ENCODE data around the gene DPP6.

Gene DPP6

GRCh38 chr7:154770962-154771361 lies 718.8 kb downstream of the DPP6 start:
- no peaks in the 10 kb centered on the region for H3K4me1 ChIP-seq (ENCODE audit: insufficient read depth, poor library complexity, severe bottlenecking)
- no peak overlapping the region for H3K27ac ChIP-seq (ENCODE audit: poor library complexity, severe bottlenecking)
- no peaks in the 10 kb centered on the region for H3K36me3 ChIP-seq (ENCODE audit: low read depth)
- no peak overlapping the region for H3K4me3 ChIP-seq (ENCODE audit: severe bottlenecking)
- H3K9me3 ChIP-seq (ENCODE audit: severe bottlenecking) = peaks cover 4% of the 10 kb centered on the region
- ATAC-seq (ENCODE audit: low read depth) (no peak), DNase-seq (ENCODE audit: low spot score) (no peak)
- H3K27me3 ChIP-seq (ENCODE audit: insufficient read depth, poor library complexity, severe bottlenecking) = no peaks in the 10 kb centered on the region
- TF ChIP-seq CTCF (IDR thresholded peaks at IDR 0.05; ENCODE audit: poor library complexity, severe bottlenecking) = no peak

- Histone ChIP-seq H3K27me3 (ENCODE audit: insufficient read depth, poor library complexity, severe bottlenecking) (no peaks in the 10 kb centered on the region), H3K9me3 (ENCODE audit: severe bottlenecking) (peaks cover 4% of the 10 kb centered on the region)
- ATAC-seq (ENCODE audit: low read depth) = no peak
Measured at GRCh38 chr7:154774303-154774969, 722.2 kb downstream of the DPP6 start.

GRCh38 chr7:154775681-154776080 lies 723.5 kb downstream of the DPP6 start:
- peaks cover 2% of the 10 kb centered on the region for H3K9me3 ChIP-seq (ENCODE audit: severe bottlenecking)
- ATAC-seq (ENCODE audit: low read depth) = no peak
- no peak overlapping the region for H3K4me3 ChIP-seq (ENCODE audit: severe bottlenecking)
- H3K36me3 ChIP-seq (ENCODE audit: low read depth) = no peaks in the 10 kb centered on the region
- DNase-seq (ENCODE audit: low spot score) = no peak
- H3K4me1 ChIP-seq (ENCODE audit: insufficient read depth, poor library complexity, severe bottlenecking) = no peaks in the 10 kb centered on the region
- H3K27me3 ChIP-seq (ENCODE audit: insufficient read depth, poor library complexity, severe bottlenecking) = no peaks in the 10 kb centered on the region
- H3K27ac ChIP-seq (ENCODE audit: poor library complexity, severe bottlenecking) = no peak overlapping the region
- TF ChIP-seq CTCF (IDR thresholded peaks at IDR 0.05; ENCODE audit: poor library complexity, severe bottlenecking) = no peak

More at GRCh38 chr7:154774303-154774969, 722.2 kb downstream of the DPP6 start:
- Histone ChIP-seq H3K4me3 (ENCODE audit: severe bottlenecking) (no peak overlapping the region), H3K4me1 (ENCODE audit: insufficient read depth, poor library complexity, severe bottlenecking) (no peaks in the 10 kb centered on the region), H3K36me3 (ENCODE audit: low read depth) (no peaks in the 10 kb centered on the region), H3K27ac (ENCODE audit: poor library complexity, severe bottlenecking) (no peak overlapping the region)
- TF ChIP-seq CTCF (IDR thresholded peaks at IDR 0.05; ENCODE audit: poor library complexity, severe bottlenecking) = no peak
- no peak for DNase-seq (ENCODE audit: low spot score)

- Histone ChIP-seq H3K9me3 (ENCODE audit: severe bottlenecking) (peaks cover 2% of the 10 kb centered on the region), H3K36me3 (ENCODE audit: low read depth) (no peaks in the 10 kb centered on the region), H3K27ac (ENCODE audit: poor library complexity, severe bottlenecking) (no peak overlapping the region), H3K4me1 (ENCODE audit: insufficient read depth, poor library complexity, severe bottlenecking) (no peaks in the 10 kb centered on the region), H3K27me3 (ENCODE audit: insufficient read depth, poor library complexity, severe bottlenecking) (no peaks in the 10 kb centered on the region), H3K4me3 (ENCODE audit: severe bottlenecking) (no peak overlapping the region)
- no peak for TF ChIP-seq CTCF (IDR thresholded peaks at IDR 0.05; ENCODE audit: poor library complexity, severe bottlenecking)
- ATAC-seq (ENCODE audit: low read depth) = no peak
- DNase-seq (ENCODE audit: low spot score) = no peak
Measured at GRCh38 chr7:154776350-154776749, 724.2 kb downstream of the DPP6 start.

- H3K9me3 ChIP-seq (ENCODE audit: severe bottlenecking) = peaks cover 2% of the 10 kb centered on the region
- H3K4me1 ChIP-seq (ENCODE audit: insufficient read depth, poor library complexity, severe bottlenecking) = no peaks in the 10 kb centered on the region
- H3K27me3 ChIP-seq (ENCODE audit: insufficient read depth, poor library complexity, severe bottlenecking) = no peaks in the 10 kb centered on the region
- no peak overlapping the region for H3K4me3 ChIP-seq (ENCODE audit: severe bottlenecking)
- TF ChIP-seq CTCF (IDR thresholded peaks at IDR 0.05; ENCODE audit: poor library complexity, severe bottlenecking) = peak; percentile 7
- no peak for DNase-seq (ENCODE audit: low spot score)
- H3K27ac ChIP-seq (ENCODE audit: poor library complexity, severe bottlenecking) = no peak overlapping the region
- ATAC-seq (ENCODE audit: low read depth) = peak; percentile 84
- no peaks in the 10 kb centered on the region for H3K36me3 ChIP-seq (ENCODE audit: low read depth)
Measured at GRCh38 chr7:154777023-154777422, 724.8 kb downstream of the DPP6 start.

Measured in RWPE2 (cell line).